ENCODE results near the gene RIMBP2. TPM values are rescaled to one million over a fixed set of nuclear protein-coding genes. Genes with fewer than 3 reads are reported as not detected.
"Not testable (repeated sequence)": the region's sequence is repeated elsewhere in the genome, so short reads cannot be mapped to it uniquely, and the experiment has no call there.

Gene RIMBP2
- total and polyA plus RNA-seq, 2 experiments from 2014 or later = 0.31 to 0.37 TPM

GRCh38 chr12:130646716-130647370 lies 69.3 kb downstream of the RIMBP2 start:
- no peak overlapping the region for H3K4me2 ChIP-seq
- H3F3A ChIP-seq (replicated peaks; ENCODE audit: low read depth) = no peaks in the 10 kb centered on the region
- peaks cover 5% of the 10 kb centered on the region for H3K4me1 Mint-ChIP-seq
- H3K9me3 Mint-ChIP-seq = peaks cover 84% of the 10 kb centered on the region
- ATAC-seq (no peak), DNase-seq (ENCODE audit: low spot score) (no peak)
- TF ChIP-seq POLR2AphosphoS5 (IDR thresholded peaks at IDR 0.05; ENCODE audit: low read depth) = no peak
- TF ChIP-seq REST (IDR thresholded peaks at IDR 0.05; ENCODE audit: unreplicated experiment) = no peak
- TF ChIP-seq ZNF114 (CRISPR knock-in tag; IDR thresholded peaks at IDR 0.05) = no peak
- no peak for TF ChIP-seq STAT1 (IDR thresholded peaks at IDR 0.05; ENCODE audit: unreplicated experiment)
- TF ChIP-seq EZH2 (IDR thresholded peaks at IDR 0.05; ENCODE audit: low read depth, unreplicated experiment) = no peak
- no peak for TF ChIP-seq EZH2phosphoT487 (IDR thresholded peaks at IDR 0.05; ENCODE audit: unreplicated experiment)
- TF ChIP-seq, protein P1, sequence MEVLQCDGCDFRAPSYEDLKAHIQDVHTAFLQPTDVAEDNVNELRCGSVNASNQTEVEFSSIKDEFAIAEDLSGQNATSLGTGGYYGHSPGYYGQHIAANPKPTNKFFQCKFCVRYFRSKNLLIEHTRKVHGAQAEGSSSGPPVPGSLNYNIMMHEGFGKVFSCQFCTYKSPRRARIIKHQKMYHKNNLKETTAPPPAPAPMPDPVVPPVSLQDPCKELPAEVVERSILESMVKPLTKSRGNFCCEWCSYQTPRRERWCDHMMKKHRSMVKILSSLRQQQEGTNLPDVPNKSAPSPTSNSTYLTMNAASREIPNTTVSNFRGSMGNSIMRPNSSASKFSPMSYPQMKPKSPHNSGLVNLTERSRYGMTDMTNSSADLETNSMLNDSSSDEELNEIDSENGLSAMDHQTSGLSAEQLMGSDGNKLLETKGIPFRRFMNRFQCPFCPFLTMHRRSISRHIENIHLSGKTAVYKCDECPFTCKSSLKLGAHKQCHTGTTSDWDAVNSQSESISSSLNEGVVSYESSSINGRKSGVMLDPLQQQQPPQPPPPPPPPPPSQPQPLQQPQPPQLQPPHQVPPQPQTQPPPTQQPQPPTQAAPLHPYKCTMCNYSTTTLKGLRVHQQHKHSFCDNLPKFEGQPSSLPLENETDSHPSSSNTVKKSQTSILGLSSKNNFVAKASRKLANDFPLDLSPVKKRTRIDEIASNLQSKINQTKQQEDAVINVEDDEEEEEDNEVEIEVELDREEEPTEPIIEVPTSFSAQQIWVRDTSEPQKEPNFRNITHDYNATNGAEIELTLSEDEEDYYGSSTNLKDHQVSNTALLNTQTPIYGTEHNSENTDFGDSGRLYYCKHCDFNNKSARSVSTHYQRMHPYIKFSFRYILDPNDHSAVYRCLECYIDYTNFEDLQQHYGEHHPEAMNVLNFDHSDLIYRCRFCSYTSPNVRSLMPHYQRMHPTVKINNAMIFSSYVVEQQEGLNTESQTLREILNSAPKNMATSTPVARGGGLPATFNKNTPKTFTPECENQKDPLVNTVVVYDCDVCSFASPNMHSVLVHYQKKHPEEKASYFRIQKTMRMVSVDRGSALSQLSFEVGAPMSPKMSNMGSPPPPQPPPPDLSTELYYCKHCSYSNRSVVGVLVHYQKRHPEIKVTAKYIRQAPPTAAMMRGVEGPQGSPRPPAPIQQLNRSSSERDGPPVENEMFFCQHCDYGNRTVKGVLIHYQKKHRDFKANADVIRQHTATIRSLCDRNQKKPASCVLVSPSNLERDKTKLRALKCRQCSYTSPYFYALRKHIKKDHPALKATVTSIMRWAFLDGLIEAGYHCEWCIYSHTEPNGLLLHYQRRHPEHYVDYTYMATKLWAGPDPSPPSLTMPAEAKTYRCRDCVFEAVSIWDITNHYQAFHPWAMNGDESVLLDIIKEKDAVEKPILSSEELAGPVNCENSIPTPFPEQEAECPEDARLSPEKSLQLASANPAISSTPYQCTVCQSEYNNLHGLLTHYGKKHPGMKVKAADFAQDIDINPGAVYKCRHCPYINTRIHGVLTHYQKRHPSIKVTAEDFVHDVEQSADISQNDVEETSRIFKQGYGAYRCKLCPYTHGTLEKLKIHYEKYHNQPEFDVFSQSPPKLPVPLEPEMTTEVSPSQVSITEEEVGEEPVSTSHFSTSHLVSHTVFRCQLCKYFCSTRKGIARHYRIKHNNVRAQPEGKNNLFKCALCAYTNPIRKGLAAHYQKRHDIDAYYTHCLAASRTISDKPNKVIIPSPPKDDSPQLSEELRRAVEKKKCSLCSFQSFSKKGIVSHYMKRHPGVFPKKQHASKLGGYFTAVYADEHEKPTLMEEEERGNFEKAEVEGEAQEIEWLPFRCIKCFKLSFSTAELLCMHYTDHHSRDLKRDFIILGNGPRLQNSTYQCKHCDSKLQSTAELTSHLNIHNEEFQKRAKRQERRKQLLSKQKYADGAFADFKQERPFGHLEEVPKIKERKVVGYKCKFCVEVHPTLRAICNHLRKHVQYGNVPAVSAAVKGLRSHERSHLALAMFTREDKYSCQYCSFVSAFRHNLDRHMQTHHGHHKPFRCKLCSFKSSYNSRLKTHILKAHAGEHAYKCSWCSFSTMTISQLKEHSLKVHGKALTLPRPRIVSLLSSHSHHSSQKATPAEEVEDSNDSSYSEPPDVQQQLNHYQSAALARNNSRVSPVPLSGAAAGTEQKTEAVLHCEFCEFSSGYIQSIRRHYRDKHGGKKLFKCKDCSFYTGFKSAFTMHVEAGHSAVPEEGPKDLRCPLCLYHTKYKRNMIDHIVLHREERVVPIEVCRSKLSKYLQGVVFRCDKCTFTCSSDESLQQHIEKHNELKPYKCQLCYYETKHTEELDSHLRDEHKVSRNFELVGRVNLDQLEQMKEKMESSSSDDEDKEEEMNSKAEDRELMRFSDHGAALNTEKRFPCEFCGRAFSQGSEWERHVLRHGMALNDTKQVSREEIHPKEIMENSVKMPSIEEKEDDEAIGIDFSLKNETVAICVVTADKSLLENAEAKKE (CRISPR knock-in tag; IDR thresholded peaks at IDR 0.05) = no peak
- TF ChIP-seq, protein P2, sequence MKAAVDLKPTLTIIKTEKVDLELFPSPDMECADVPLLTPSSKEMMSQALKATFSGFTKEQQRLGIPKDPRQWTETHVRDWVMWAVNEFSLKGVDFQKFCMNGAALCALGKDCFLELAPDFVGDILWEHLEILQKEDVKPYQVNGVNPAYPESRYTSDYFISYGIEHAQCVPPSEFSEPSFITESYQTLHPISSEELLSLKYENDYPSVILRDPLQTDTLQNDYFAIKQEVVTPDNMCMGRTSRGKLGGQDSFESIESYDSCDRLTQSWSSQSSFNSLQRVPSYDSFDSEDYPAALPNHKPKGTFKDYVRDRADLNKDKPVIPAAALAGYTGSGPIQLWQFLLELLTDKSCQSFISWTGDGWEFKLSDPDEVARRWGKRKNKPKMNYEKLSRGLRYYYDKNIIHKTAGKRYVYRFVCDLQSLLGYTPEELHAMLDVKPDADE (IDR thresholded peaks at IDR 0.05) = no peak
- no peak for TF ChIP-seq ZNF331 (CRISPR knock-in tag; IDR thresholded peaks at IDR 0.05; ENCODE audit: low read depth)
- H4K20me1 ChIP-seq (replicated peaks; ENCODE audit: insufficient read depth) = no peaks in the 10 kb centered on the region
- no peak overlapping the region for H3K27ac Mint-ChIP-seq
- no peak overlapping the region for H3K27ac ChIP-seq (ENCODE audit: low read depth)
- no peak overlapping the region for H3K4me3 ChIP-seq
- no peak overlapping the region for H3K4me3 Mint-ChIP-seq
- no peaks in the 10 kb centered on the region for H3K4me1 ChIP-seq (ENCODE audit: insufficient read depth)
- peaks cover 28% of the 10 kb centered on the region for H3K36me3 Mint-ChIP-seq (ENCODE audit: low read depth)
- no peak overlapping the region for H2AFZ ChIP-seq
- no peaks in the 10 kb centered on the region for H3K27me3 ChIP-seq (ENCODE audit: insufficient read depth)
- peaks cover 2% of the 10 kb centered on the region for H3K27me3 Mint-ChIP-seq (ENCODE audit: insufficient read depth, low read depth, poor library complexity)
- no peaks in the 10 kb centered on the region for H3K9me2 ChIP-seq (ENCODE audit: insufficient read depth)
- H3K79me2 ChIP-seq (replicated peaks; ENCODE audit: insufficient read depth) = no peaks in the 10 kb centered on the region
- no peaks in the 10 kb centered on the region for H3K36me3 ChIP-seq (ENCODE audit: insufficient read depth)

- H3K4me3 ChIP-seq; H3K4me2 ChIP-seq; H3K4me3 Mint-ChIP-seq; H3K4me1 ChIP-seq (ENCODE audit: insufficient read depth); ATAC-seq; H3K36me3 ChIP-seq (ENCODE audit: insufficient read depth); H3K27ac Mint-ChIP-seq; H4K20me1 ChIP-seq (replicated peaks; ENCODE audit: insufficient read depth); H3K9me2 ChIP-seq (ENCODE audit: insufficient read depth); H3F3A ChIP-seq (replicated peaks; ENCODE audit: low read depth); H3K27me3 ChIP-seq (ENCODE audit: insufficient read depth); H3K27ac ChIP-seq (ENCODE audit: low read depth); H3K27me3 Mint-ChIP-seq (ENCODE audit: insufficient read depth, low read depth, poor library complexity); H3K79me2 ChIP-seq (replicated peaks; ENCODE audit: insufficient read depth); DNase-seq (ENCODE audit: low spot score); H2AFZ ChIP-seq; H3K4me1 Mint-ChIP-seq: not testable (repeated sequence)
- Mint-ChIP-seq H3K36me3 (ENCODE audit: low read depth) (peaks cover 32% of the 10 kb centered on the region), H3K9me3 (peaks cover 85% of the 10 kb centered on the region)
Observed at GRCh38 chr12:130646191-130646590, 69.9 kb downstream of the RIMBP2 start.
